ENCODE results near the gene FREY1.
A peak's percentile ranks its signal among the peaks of the same experiment; 100 is the strongest.

FREY1 gene

GRCh38 chr11:45894555-45895247 is 12.4 kb downstream of the FREY1 start:
- peak; percentile 66 for DNase-seq (ENCODE audit: low spot score)

DNA sequence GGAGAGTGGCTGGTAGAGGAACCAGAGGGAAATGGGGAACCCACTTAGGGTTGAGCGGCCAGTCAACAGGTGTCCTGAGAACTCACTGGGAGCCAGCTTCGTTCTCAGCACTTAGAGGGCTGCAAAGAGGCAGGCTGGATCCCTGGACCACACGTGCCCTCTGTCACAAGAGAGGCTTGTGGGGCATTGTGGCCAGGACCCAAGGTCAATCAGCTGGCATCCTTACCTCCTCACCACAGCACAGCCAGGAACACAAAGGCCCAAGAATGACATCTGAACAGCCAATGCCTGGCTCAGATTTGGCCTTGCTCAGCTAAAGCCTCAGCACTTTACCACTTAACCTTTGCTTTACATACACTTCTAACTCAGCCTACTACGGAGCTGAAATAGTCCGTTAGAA is 14.2 kb downstream of the FREY1 start:
- no peak for DNase-seq (ENCODE audit: low spot score)

GRCh38 chr11:45890886-45891550 is 16.1 kb downstream of the FREY1 start:
- no peak for DNase-seq (ENCODE audit: low spot score)

DNA sequence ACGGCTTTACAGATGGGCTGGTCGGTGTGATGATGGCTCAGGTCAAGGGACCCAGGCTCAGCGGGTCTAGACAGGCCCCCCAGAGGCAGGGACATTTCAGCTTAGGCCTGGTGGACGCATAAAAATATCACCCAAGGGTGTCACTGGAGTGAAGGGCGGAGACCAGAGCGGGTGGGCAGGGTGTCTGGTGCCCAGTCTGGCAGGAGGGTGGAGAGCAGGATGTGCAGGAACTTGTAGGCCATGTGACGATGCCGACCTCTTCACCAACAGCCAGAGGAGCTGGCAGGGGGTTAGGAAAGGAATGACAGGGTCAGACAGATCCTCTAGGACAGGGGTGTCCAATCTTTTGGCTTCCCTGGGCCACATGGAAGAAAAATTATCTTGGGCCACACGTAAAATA is 17.1 kb downstream of the FREY1 start:
- DNase-seq (ENCODE audit: low spot score): no peak

DNA sequence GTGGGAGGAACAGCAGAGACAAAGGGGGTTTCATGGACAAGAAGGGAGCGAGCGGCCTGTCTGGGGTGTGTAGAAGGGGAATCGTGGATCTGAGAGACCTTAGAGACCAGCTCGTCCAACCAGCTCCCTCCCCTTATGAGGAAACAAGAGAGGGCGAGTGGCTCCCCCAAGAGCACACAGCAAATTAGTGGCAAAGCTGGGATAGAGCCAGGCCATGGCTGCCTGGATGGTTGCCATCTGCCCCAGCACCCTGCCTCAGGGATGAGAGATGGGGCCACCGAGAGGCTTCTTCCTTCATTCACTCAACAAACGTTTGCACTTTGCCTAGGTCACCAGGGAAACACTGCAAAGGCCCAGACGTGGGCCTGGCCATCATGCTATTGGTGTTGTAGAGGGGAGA is 17.5 kb downstream of the FREY1 start:
- DNase-seq (ENCODE audit: low spot score): no peak

GRCh38 chr11:45887587-45887986 is 19.5 kb downstream of the FREY1 start:
- DNase-seq (ENCODE audit: low spot score): no peak

DNA sequence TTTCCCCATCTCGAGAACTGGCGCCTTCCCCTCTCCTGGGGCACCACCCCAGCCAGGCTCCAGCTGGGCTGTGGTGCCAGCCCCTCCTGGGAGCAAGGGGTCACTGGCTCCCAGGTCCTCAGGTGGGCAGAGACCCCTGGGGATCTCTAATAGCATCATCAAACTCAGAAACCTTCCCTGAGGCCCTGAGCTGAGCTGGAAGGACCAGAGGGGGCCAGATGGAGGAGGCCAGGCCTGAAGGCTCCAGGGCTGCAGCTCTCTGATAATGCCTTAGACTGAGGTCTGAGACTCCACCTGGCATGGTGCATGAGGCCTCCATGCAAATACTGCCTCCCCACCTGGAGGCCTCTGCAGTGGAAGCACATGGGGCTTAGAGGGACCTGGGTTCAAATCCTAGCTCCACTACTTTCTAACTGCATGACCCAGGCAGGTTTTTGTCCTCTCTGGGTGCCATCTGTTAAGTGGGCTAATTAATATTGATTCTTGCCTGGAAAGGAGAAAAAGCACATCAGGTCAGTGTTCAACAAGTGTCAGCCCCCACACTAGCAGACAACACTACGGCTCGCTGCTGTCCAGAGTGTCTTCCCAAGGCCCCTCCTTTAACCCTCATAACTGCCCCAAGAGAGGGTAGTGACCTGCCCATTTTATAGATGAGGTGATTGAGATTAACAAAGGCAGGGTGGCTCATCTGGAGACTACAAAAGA is 20.1 kb downstream of the FREY1 start:
- no peak for DNase-seq (ENCODE audit: low spot score)

DNA sequence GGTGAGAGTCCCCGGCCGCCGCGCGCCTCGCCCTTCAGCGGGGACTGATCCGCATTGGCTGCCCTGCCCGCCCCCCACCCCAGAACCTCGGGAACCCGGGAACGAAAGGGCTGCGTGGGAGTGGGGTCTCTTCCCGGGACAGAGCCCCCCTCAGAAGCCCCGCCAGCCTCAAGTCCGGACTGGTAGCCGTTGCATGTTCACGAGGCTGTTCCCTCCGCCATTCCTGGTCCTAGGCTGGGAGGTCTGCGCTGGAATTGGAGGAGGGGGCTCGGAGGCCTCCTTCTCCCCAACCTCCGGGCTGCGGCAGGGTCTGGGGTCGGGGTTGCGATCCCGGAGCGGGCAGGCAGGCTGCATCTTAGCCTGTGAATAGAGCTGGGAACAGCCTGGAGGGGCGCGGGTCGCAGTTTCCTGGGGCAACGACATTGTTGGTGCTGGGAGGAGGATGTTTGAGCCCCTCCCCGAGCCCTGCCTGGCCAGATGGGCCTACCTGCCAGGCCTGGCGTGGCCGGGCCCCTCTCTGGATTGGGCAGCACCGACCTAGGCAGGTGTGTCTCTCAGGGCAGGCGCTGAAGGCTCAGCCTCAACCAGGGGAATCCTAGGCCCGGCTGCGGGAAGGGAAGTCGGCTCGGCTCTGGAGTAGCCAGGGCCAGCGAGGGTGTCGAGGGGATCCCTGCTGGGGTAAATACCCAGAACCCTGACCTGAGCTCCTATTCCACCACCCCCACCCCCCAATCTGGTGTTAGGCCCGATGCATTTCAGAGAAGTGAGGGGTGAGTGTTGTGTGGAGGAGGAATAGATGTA is 20.9 kb downstream of the FREY1 start:
- DNase-seq (ENCODE audit: low spot score): no peak

DNA sequence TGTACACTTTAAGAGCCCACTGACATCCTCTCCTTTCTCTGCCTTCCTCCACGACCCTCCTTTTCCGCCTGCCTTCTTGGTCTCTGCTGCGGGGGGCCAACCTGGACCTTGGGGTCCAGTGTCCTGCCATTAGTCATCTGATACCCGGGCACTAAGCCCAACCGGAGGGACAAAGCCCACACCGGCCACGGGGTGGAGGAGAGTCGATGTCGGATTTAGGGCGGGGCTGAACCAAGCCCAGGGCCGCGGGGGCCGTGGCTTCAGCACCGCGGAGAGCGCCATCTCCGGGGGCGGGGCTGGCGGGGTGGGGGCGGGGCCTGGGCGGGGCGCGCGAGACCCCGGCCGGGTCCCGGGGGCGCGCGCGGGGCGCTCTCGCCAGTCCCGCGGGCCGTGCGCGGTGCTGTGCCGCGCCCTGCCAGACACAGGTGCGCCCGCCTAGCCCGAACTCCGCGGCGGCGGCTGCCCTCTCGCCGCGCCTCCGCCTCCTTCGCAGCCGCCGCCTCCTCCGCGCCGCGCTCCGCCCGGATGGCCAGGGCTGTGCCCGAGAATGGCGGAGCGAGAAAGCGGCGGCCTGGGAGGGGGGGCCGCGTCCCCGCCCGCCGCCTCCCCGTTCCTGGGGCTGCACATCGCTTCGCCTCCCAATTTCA is 21.7 kb downstream of the FREY1 start, which contains the start of gene MAPK8IP1:
TSS of gene MAPK8IP1 (plus strand) at position 378 of the 647 bp plus-strand sequence. CDS start at position 548, 170 bp downstream.
- peak; percentile 56 for DNase-seq (ENCODE audit: low spot score)

- DNase-seq (ENCODE audit: low spot score): no peak
These were observed 22.4 kb downstream of the FREY1 start for GRCh38 chr11:45884596-45885185.

DNA sequence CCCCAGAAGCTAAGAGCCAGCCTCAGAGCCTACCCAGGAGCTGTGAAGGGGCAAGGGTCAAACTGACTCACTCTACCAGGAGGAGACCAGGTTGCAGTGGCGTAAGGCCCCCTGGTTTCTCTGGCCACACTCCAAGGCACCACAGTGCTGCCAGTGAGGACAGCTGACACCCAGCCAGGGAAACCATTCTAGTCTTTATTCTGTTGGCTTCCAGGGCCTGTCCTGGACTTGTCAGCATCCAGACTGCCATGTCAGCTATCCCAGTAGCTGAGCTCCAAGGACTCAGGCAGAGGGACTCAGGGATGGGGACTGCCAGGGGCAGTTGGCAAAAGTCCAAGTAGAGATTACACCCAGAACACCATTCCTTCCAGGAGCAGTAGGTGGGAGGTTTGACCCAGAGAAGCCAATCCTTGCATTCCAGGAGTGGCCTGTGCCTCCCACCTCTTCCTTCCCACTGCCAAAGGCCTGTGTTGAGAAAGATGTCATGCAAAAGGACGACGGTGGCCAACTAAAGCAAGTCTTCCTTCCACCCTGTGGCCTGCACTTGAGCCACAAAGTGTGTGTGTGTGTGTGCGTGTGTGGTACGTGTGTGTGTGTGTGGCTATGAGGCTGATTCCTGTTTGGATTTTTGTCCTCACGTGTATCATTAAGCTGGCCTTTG is 25.2 kb downstream of the FREY1 start:
- no peak for DNase-seq (ENCODE audit: low spot score)

- no peak for DNase-seq (ENCODE audit: low spot score)
These were observed 26.1 kb downstream of the FREY1 start for GRCh38 chr11:45880772-45881570.

- no peak for DNase-seq (ENCODE audit: low spot score)
These were observed 27.0 kb downstream of the FREY1 start for GRCh38 chr11:45879803-45880686.

DNA sequence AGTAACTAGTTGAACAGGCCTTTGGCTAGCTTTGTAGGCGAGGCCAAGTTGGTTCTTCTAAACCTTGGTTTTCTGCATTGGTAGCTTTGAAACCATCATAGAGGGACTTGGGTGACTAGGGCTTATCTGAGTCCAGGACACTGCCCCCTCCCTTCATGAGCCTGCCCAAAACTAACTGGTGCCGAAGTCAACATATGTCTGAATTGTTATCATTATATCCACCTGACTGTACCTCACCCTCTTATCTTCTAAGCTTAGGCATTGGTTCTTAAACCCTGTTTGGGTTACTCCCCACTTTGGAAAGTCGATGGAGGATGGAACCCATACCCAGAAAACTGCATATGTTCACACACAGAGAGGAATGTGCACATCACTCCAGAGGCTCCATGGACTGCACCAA is 29.2 kb downstream of the FREY1 start:
- DNase-seq (ENCODE audit: low spot score): no peak

GRCh38 chr11:45877221-45877620 is 29.9 kb downstream of the FREY1 start:
- DNase-seq (ENCODE audit: low spot score): no peak

DNA sequence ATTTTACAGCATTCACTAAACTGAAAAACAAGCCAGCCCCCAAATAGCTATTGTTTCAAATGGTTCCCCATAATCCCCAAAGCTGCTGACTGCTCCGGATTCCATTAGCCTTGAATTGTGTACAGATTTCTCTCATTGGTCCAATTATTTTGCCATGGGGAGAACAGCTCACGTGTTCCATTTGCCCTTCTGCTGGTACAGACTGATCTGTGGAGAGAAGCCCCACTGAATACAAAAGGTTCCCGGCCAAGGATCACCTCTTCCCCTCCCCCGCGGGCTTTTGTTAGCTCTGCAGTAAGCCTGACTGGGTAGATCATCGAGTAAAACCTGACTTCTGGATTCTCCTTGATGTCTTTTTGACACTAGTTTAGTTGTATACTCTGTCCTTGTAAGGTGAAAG is 30.7 kb downstream of the FREY1 start:
- no peak for DNase-seq (ENCODE audit: low spot score)

- peak; percentile 86 for DNase-seq (ENCODE audit: low spot score)
These were observed 34.3 kb downstream of the FREY1 start for GRCh38 chr11:45872651-45873356.

GRCh38 chr11:45871638-45872037 is 35.4 kb downstream of the FREY1 start:
- DNase-seq (ENCODE audit: low spot score): no peak

Data from Ammon's horn (tissue), 1 donor.